Measurements from ENCODE around the gene EXOSC6.
"Not testable (repeated sequence)": the region's sequence is repeated elsewhere in the genome, so short reads cannot be mapped to it uniquely, and the experiment has no call there.

DNA sequence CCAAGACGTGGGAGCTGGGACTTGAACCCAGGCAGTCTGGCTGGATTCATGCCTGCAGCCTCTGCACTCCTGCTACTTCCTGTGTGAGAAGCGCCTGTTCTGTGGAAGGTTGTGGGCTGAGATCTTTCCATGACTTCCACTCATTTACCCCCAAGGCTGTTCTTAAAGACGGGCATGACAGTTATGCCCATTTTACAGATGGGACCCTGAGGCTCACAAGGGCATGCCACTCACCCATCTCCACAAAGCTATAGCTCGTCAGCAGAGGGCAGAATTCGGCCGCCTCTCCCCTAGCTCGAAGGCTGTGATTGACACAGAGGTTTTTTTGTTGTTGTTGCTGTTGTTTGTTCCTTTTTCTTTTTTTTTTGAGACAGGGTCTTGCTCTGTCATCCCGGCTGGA is 51.7 kb downstream of the EXOSC6 start:
- TF ChIP-seq, protein P1, sequence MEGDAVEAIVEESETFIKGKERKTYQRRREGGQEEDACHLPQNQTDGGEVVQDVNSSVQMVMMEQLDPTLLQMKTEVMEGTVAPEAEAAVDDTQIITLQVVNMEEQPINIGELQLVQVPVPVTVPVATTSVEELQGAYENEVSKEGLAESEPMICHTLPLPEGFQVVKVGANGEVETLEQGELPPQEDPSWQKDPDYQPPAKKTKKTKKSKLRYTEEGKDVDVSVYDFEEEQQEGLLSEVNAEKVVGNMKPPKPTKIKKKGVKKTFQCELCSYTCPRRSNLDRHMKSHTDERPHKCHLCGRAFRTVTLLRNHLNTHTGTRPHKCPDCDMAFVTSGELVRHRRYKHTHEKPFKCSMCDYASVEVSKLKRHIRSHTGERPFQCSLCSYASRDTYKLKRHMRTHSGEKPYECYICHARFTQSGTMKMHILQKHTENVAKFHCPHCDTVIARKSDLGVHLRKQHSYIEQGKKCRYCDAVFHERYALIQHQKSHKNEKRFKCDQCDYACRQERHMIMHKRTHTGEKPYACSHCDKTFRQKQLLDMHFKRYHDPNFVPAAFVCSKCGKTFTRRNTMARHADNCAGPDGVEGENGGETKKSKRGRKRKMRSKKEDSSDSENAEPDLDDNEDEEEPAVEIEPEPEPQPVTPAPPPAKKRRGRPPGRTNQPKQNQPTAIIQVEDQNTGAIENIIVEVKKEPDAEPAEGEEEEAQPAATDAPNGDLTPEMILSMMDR (IDR thresholded peaks at IDR 0.05; ENCODE audit: insufficient read depth, low read length, poor library complexity, severe bottlenecking) = not testable (repeated sequence)
- TF ChIP-seq EZH2phosphoT487 (conservative IDR thresholded peaks at IDR 0.05; ENCODE audit: low read length) = not testable (repeated sequence)

All from SU-DHL-6 (cell line).